ENCODE data around the gene RPS6KA2.

DNA sequence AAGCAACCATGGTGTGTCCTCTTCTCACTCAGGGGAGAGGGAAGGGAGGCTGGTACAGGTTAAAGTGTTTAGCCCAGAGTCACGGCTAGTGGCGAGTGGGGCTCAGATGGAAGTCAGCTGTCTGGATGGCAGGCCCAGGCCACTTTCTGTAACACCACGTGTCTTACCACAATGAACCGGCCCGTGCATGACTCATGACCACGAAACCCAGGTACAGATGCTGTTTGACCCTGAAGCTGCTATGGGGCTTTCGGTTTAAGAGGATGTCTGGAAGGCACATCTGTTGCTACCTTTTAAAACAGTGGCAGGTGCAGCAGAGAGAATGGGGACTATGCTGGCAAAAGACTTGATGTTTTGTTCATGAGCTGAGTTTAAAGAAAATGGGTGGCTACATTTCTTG, 207.8 kb downstream of the RPS6KA2 start:
- TF ChIP-seq, protein P1, sequence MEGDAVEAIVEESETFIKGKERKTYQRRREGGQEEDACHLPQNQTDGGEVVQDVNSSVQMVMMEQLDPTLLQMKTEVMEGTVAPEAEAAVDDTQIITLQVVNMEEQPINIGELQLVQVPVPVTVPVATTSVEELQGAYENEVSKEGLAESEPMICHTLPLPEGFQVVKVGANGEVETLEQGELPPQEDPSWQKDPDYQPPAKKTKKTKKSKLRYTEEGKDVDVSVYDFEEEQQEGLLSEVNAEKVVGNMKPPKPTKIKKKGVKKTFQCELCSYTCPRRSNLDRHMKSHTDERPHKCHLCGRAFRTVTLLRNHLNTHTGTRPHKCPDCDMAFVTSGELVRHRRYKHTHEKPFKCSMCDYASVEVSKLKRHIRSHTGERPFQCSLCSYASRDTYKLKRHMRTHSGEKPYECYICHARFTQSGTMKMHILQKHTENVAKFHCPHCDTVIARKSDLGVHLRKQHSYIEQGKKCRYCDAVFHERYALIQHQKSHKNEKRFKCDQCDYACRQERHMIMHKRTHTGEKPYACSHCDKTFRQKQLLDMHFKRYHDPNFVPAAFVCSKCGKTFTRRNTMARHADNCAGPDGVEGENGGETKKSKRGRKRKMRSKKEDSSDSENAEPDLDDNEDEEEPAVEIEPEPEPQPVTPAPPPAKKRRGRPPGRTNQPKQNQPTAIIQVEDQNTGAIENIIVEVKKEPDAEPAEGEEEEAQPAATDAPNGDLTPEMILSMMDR (IDR thresholded peaks at IDR 0.05): no peak
- TF ChIP-seq POLR2A (IDR thresholded peaks at IDR 0.05): no peak
- no peak for TF ChIP-seq POLR2AphosphoS5 (IDR thresholded peaks at IDR 0.05)

Data from breast epithelium (tissue), 3 donors.